Stimulated activated CD4-positive, alpha-beta T cell treated with anti-CD3 and anti-CD28 coated beads, TNF-alpha, amount 100 ng/mL, for 48 hours (primary cell): ENCODE data around the gene DCBLD2.

ENCODE experiments used
- DNase-seq, 3 donors: peaks; one replicate each; pipeline ENCODE4 v3.0.0-alpha.2; 2020; ENCODE audit warnings: low read depth in 3 of 3

Gene DCBLD2

DNA sequence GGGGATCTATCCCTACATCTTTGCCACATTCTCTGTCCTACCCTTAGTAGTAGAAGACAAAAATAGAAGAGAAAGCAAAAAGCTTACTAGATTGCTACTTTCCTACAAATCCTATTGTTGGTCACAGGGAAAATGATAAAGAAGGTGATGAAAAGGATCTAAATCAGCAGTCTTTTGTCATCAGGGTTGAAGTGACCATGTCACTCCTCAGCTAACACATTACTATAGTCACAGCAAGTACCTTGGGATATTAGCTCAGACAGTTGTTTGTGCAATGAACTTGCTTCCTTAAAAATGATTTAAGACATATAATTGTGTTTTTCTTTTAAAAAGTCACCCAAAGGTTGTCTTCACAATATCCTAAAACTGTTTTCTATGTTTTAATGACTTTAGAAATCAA, 132.0 kb downstream of the DCBLD2 start:
- DNase-seq: no peak

GRCh38 chr3:98768961-98769360, 132.5 kb downstream of the DCBLD2 start:
- no peak for DNase-seq

DNA sequence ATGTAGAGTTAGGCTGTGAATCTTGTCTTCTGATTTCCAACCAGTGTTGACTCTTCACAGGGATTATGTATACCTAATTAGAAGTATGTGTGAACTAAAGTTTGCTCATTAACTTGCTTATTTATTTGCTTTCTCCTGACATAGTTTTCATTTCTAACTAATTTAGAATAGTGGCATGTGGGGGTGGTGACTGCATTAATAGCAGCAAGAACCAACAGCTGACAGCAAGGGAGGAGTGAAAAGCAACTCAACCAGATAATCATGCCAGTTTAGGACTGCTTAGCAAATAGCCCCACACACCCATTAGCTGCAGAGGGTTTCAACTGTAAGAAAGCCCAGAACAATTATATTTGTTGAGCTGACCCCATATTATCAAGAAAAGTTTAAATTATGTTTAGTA, 134.6 kb downstream of the DCBLD2 start:
- DNase-seq: no peak

GRCh38 chr3:98765721-98766120, 135.8 kb downstream of the DCBLD2 start:
- DNase-seq: no peak

DNA sequence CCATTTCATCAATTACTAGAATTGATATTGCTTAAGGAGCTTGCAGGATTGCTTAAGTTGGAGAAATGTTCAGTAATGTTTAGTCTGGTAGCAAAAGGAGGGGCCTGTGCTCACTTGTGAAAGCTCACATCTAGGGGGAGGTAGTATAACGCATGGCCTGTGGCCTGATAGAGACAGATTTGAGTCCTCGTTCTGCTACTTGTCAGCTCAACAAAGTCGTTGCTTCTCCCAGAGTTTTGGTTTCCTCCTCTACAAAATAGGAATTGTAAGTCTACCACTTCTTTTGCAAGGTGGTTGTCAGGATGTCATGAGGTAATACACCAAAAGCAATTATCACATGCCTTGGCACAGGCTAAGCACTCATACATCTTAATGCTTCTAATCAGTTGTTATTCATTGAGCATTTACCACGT, 137.0 kb downstream of the DCBLD2 start:
- DNase-seq: no peak

GRCh38 chr3:98763819-98764418, 137.6 kb downstream of the DCBLD2 start:
- no peak for DNase-seq

GRCh38 chr3:98763076-98763475, 138.4 kb downstream of the DCBLD2 start, which contains the start of gene ST3GAL6:
Gene ST3GAL6 (plus strand): TSS chr3:98763340. CDS start chr3:98768441, 5,101 bp downstream.
- no peak for DNase-seq

- no peak for DNase-seq
These were observed 139.8 kb downstream of the DCBLD2 start for GRCh38 chr3:98761643-98762229.

GRCh38 chr3:98759629-98760028, 141.9 kb downstream of the DCBLD2 start:
- no peak for DNase-seq

DNA sequence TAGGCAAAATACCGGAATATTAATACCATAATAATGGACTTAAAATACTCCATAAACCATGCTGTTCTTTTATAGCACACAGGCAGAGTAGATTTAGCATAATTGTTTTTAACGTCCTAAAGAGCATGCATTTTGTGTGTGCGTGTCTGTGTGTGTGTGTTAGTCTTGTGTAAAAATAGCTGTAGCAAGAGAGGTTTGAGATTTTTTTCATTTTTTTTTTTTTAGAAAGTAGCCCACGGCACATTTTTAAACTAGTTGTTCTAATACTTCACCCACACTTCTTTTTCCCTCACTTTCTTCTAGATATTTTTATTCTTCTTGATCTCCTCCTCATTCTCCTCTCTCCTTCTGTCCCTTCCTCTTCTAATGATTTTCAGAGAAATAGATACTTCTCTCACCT, 145.9 kb downstream of the DCBLD2 start:
- DNase-seq: no peak

DNA sequence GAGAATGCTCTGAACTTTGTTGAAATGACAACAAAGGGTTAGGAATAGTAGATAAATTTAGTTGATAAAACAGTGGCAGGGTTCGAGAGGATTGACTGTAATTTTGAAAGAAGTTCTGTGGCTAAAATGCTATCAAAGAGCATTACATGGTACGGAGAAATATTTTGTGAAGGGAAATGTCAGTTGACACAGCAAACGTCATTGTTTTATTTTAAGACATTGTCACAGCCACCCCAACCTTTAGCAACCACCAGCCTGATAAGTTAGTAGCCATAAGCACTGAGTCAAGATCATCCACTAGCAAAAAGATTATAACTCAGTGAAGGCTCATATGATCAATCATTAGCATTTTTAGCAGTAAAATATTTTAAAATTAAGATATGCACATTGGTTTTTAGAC, 147.0 kb downstream of the DCBLD2 start:
- DNase-seq: no peak

DNA sequence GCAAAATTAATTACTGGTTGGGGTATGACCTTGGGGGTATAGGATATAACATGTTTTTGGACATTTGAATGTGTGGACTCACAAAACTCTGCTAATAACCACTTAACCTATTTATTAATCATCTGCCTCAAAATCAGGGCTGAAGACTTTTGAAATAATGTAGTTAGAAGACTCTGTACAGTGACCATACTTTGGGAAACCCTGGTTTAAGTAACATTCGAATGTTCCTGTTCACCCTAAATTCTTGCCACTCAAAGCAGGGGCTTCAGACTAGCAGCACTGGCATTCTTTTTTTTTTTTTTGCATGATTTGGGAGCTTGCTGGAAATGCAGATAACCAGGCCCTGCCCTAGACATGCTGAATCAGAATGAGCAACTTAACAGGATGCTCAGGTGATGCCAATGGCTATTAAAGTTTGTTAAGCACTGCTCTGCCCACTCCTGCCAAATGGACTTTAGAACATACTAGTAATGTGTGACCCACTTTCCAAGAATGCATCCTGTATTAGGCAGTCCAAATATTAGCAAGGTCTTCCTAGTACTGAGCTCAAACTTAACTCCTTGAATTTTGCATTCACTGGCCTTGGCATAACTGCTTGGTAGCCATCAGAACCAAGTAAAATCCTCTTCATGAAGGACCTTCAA, 151.1 kb downstream of the DCBLD2 start:
- DNase-seq: no peak

DNA sequence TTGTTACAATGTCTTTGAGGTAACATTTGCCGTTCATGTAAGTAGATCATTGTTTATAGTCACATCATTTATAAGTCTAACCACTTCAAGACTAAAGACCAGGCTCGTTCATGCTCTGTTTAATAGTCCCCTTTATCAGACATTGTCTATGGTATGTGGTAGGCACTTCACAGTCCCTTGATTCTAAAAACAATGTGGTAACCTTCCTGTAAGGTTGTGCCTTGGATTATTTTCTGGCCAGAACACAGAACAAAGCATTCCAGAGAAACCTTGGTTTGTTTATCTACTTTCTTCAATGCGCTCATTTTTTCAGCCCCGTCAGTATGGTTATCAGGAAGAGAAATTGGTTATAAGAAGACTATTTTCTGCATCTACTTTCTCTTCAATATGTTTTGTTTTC, 154.6 kb downstream of the DCBLD2 start:
- no peak for DNase-seq

- no peak for DNase-seq
These were observed 155.4 kb downstream of the DCBLD2 start for GRCh38 chr3:98746122-98746521.
